Activated CD4-positive, alpha-beta T cell treated with anti-CD3 and anti-CD28 coated beads, Interleukin-2, amount 50 U/mL, for 16 hours (primary cell): ENCODE data around the gene ANKRD60.

ENCODE experiments used
- DNase-seq: peaks from one replicate; pipeline ENCODE4 v3.0.0-alpha.2; 2020

Gene ANKRD60

GRCh38 chr20:58228484-58229197, at the start of gene ANKRD60:
ANKRD60 (minus strand) TSS chr20:58228653; CDS start chr20:58228653, 0 bp downstream.
- no peak for DNase-seq

GRCh38 chr20:58277578-58278472, 49.4 kb upstream of the ANKRD60 start:
- no peak for DNase-seq

GRCh38 chr20:58277107-58277506, 48.7 kb upstream of the ANKRD60 start:
- no peak for DNase-seq

GRCh38 chr20:58274384-58274783, 45.9 kb upstream of the ANKRD60 start:
- no peak for DNase-seq

GRCh38 chr20:58271606-58272351, 43.3 kb upstream of the ANKRD60 start:
- DNase-seq: peak; percentile 54

GRCh38 chr20:58268936-58269619, 40.6 kb upstream of the ANKRD60 start:
- no peak for DNase-seq

- no peak for DNase-seq
Observed at GRCh38 chr20:58268421-58268821, 40.0 kb upstream of the ANKRD60 start.

- no peak for DNase-seq
Observed at GRCh38 chr20:58267389-58268215, 39.1 kb upstream of the ANKRD60 start.

GRCh38 chr20:58264271-58264670, 35.8 kb upstream of the ANKRD60 start:
- DNase-seq: no peak

GRCh38 chr20:58261660-58262059, 33.2 kb upstream of the ANKRD60 start:
- no peak for DNase-seq

GRCh38 chr20:58260006-58260405, 31.6 kb upstream of the ANKRD60 start:
- DNase-seq: no peak

GRCh38 chr20:58256842-58257241, 28.4 kb upstream of the ANKRD60 start:
- no peak for DNase-seq

- no peak for DNase-seq
Observed at GRCh38 chr20:58256307-58256706, 27.9 kb upstream of the ANKRD60 start.

- DNase-seq: no peak
Observed at GRCh38 chr20:58254890-58255289, 26.4 kb upstream of the ANKRD60 start.

GRCh38 chr20:58251979-58252591, 23.6 kb upstream of the ANKRD60 start:
- DNase-seq: peak; percentile 47

- no peak for DNase-seq
Observed at GRCh38 chr20:58251348-58251978, 23.0 kb upstream of the ANKRD60 start.

GRCh38 chr20:58246346-58246745, 17.9 kb upstream of the ANKRD60 start:
- DNase-seq: no peak

GRCh38 chr20:58245931-58246330, 17.5 kb upstream of the ANKRD60 start:
- no peak for DNase-seq

GRCh38 chr20:58245181-58245891, 16.9 kb upstream of the ANKRD60 start:
- no peak for DNase-seq

- no peak for DNase-seq
Observed at GRCh38 chr20:58244517-58245030, 16.1 kb upstream of the ANKRD60 start.
